Cardiac septum (tissue), 1 donor: Measurements from ENCODE around the gene PCDHGA7. TPM values are rescaled to one million over a fixed set of nuclear protein-coding genes. Genes with fewer than 3 reads are reported as not detected.
"Not testable (repeated sequence)": the region's sequence is repeated elsewhere in the genome, so short reads cannot be mapped to it uniquely, and the experiment has no call there.

ENCODE experiments used
- DNase-seq: peaks from one replicate; pipeline ENCODE4 v3.0.0-alpha.2; 2020; ENCODE audit warnings: low spot score
- intact Hi-C: fragments of 100-400 bp; cut with DNase I; formaldehyde crosslinking; loops from one replicate; pipeline ENCODE4 v1.14.0; 2022
- total RNA-seq: library from RNA; stranded (reverse); fragmentation: NEBNext Ultra II Directional; extraction: Animal tissue kit (Norgen Biotek cat#: 25700); gene quantifications from one replicate; pipeline ENCODE4 v1.2.1, GENCODE V29; 2021
- donor health status: DM: no; HTN: no; CAD: no.

PCDHGA7 gene
- total RNA-seq, 1 donor from 2014 or later, result 11.8 TPM

DNA sequence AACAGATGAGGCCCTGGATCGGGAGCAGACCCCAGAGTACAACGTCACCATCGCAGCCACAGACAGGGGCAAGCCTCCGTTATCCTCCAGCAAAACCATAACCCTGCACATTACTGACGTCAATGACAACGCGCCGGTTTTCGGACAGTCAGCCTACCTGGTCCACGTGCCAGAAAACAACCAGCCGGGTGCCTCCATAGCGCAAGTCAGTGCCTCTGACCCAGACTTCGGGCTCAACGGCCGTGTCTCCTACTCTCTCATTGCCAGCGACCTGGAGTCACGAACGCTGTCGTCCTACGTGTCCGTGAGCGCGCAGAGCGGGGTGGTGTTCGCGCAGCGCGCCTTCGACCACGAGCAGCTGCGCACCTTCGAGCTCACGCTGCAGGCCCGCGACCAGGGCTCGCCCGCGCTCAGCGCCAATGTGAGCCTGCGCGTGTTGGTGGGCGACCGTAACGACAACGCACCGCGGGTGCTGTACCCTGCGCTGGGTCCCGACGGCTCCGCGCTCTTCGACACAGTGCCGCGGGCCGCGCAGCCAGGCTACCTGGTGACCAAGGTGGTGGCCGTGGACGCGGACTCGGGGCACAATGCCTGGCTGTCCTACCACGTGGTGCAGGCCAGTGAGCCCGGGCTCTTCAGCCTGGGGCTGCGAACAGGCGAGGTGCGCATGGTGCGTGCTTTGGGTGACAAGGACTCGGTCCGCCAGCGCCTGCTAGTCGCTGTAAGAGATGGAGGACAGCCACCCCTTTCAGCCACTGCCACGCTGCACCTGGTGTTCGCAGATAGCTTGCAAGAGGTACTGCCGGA is 36.7 kb downstream of the PCDHGA7 start:
- intact Hi-C loops, result no loop called here

DNA sequence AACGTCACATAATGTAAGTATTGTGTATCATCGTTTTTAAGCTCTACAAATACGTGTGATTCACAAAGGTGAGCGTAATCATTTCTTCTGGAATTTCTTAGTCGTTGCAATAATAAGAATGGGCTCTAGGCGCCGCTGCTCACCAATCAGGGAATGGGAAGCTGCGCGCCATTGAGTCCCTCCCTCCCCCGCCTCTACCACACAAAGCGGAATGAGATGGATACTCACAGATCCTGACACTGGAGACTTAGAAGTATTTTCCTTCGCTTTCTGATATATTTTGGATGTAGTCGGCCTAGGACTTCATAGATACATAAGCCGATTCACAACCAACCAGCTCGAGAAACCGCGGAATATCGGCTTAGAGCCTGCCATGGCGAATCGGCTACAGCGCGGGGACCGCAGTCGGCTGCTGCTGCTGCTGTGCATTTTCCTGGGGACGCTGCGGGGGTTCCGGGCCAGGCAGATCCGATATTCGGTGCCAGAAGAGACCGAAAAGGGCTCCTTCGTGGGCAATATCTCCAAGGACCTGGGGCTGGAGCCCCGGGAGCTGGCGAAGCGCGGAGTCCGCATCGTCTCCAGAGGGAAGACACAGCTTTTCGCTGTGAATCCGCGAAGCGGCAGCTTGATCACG is 38.4 kb downstream of the PCDHGA7 start, which contains the start of gene PCDHGA11:
Gene PCDHGA11, plus strand, starts transcription at position 197 of the 634 bp plus-strand sequence. Its CDS starts 177 bp downstream, at position 374.
- no peak for DNase-seq
- intact Hi-C loops, result no loop called here

More for the DNA sequence above, 36.7 kb downstream of the PCDHGA7 start:
- DNase-seq, result no peak

GRCh38 chr5:141421489-141421855 is 38.9 kb downstream of the PCDHGA7 start:
- intact Hi-C loops, result no loop called here

DNA sequence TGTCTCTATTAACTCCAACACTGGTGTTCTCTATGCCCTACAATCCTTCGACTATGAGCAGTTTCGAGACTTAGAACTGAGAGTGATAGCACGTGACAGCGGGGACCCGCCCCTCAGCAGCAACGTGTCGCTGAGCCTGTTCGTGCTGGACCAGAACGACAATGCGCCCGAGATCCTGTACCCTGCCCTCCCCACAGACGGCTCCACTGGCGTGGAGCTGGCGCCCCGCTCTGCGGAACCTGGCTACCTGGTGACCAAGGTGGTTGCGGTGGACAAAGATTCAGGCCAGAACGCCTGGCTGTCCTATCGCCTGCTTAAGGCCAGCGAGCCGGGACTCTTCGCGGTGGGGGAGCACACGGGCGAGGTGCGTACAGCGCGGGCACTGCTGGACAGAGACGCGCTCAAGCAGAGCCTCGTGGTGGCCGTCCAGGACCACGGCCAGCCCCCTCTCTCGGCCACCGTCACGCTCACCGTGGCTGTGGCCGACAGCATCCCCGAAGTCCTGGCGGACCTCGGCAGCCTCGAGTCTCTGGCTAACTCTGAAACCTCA is 40.3 kb downstream of the PCDHGA7 start:
- intact Hi-C loops, result no loop called here
- DNase-seq, result no peak

More at GRCh38 chr5:141421489-141421855, 38.9 kb downstream of the PCDHGA7 start:
- DNase-seq, result no peak

DNA sequence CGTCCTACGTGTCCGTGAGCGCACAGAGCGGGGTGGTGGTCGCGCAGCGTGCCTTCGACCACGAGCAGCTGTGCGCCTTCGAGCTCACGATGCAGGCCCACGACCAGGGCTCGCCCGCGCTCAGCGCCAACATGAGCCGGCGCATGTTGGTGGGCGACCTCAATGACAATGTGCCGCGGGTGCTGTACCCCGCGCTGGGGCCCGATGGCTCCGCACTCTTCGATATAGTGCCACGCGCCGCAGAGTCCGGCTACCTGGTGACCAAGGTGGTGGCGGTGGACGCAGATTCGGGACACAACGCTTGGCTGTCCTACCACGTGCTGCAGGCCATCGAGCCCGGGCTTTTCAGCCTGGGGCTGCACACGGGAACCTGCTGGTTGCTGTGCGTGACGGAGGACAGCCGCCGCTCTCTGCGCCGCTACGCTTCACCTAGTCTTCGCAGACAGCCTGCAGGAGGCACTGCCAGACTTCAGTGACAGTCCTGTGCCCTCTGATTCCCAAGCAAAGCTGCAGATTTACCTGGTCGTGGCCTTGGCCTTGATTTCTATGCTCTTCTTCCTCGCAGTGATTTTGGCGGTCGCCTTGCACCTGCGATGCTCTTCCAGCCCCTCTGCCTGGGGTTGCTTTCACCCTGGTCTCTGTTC is 45.4 kb downstream of the PCDHGA7 start:
- DNase-seq, result no peak
- intact Hi-C loops, result no loop called here

- no peak for DNase-seq
- intact Hi-C loops, result loop anchor here (5.0 kb wide), 1 partner anchor 92 kb away; no protein-coding TSS in a partner anchor
Observed at GRCh38 chr5:141430332-141431113, 48.0 kb downstream of the PCDHGA7 start, which contains the start of gene PCDHGA12. Gene PCDHGA12 (plus strand): TSS chr5:141430507. CDS start chr5:141430760, 253 bp downstream.

- no peak for DNase-seq
- intact Hi-C loops, result loop anchor here (5.0 kb wide), 1 partner anchor 91 kb away; no protein-coding TSS in a partner anchor
Observed at GRCh38 chr5:141431286-141431685, 48.7 kb downstream of the PCDHGA7 start.

- DNase-seq, result not testable (repeated sequence)
- intact Hi-C loops, result loop anchor here (5.0 kb wide), 1 partner anchor 90 kb away; no protein-coding TSS in a partner anchor
Observed at GRCh38 chr5:141432308-141432707, 49.8 kb downstream of the PCDHGA7 start.

DNA sequence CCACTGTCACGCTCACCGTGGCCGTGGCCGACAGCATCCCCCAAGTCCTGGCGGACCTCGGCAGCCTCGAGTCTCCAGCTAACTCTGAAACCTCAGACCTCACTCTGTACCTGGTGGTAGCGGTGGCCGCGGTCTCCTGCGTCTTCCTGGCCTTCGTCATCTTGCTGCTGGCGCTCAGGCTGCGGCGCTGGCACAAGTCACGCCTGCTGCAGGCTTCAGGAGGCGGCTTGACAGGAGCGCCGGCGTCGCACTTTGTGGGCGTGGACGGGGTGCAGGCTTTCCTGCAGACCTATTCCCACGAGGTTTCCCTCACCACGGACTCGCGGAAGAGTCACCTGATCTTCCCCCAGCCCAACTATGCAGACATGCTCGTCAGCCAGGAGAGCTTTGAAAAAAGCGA is 50.2 kb downstream of the PCDHGA7 start:
- not testable (repeated sequence) for DNase-seq
- intact Hi-C loops, result loop anchor here (5.0 kb wide), 1 partner anchor 90 kb away; no protein-coding TSS in a partner anchor

GRCh38 chr5:141434006-141434405 is 51.5 kb downstream of the PCDHGA7 start:
- intact Hi-C loops, result loop anchor here (5.0 kb wide), 1 partner anchor 88 kb away; no protein-coding TSS in a partner anchor

More at GRCh38 chr5:141434006-141434405, 51.5 kb downstream of the PCDHGA7 start:
- DNase-seq, result no peak

Other genes with a start within 250 kb of the PCDHGA7 start
- gene PCDHB5, start 247.5 kb upstream of the PCDHGA7 start, total RNA-seq, result 3.2 TPM
- 0.57 TPM for gene PCDHB6, start 232.7 kb upstream of the PCDHGA7 start, total RNA-seq
- 0.67 TPM for gene PCDHB7, start 210.1 kb upstream of the PCDHGA7 start, total RNA-seq
- gene PCDHB8, start 205.0 kb upstream of the PCDHGA7 start, total RNA-seq, result 2.3 TPM
- gene PCDHB16, start 200.4 kb upstream of the PCDHGA7 start, total RNA-seq, result 2.2 TPM
- 1.3 TPM for gene PCDHB9, start 195.6 kb upstream of the PCDHGA7 start, total RNA-seq
- gene PCDHB10, start 190.4 kb upstream of the PCDHGA7 start, total RNA-seq, result 0.94 TPM
- 1.9 TPM for gene PCDHB11, start 183.1 kb upstream of the PCDHGA7 start, total RNA-seq
- 1.1 TPM for gene PCDHB12, start 174.0 kb upstream of the PCDHGA7 start, total RNA-seq
- 4.8 TPM for gene PCDHB13, start 168.8 kb upstream of the PCDHGA7 start, total RNA-seq
- gene PCDHB14, start 159.4 kb upstream of the PCDHGA7 start, total RNA-seq, result 4.4 TPM
- 9.9 TPM for gene PCDHB15, start 137.3 kb upstream of the PCDHGA7 start, total RNA-seq
- not detected for gene SLC25A2, start 78.7 kb upstream of the PCDHGA7 start, total RNA-seq
- gene TAF7, start 62.0 kb upstream of the PCDHGA7 start, total RNA-seq, result 116 TPM
- 4.6 TPM for gene PCDHGA1, start 52.2 kb upstream of the PCDHGA7 start, total RNA-seq
- gene PCDHGA2, start 44.0 kb upstream of the PCDHGA7 start, total RNA-seq, result 17.3 TPM
- gene PCDHGA3, start 38.9 kb upstream of the PCDHGA7 start, total RNA-seq, result 22.9 TPM
- gene PCDHGB1, start 32.6 kb upstream of the PCDHGA7 start, total RNA-seq, result 12.6 TPM
- 15.6 TPM for gene PCDHGA4, start 27.7 kb upstream of the PCDHGA7 start, total RNA-seq
- gene PCDHGB2, start 22.7 kb upstream of the PCDHGA7 start, total RNA-seq, result 16.2 TPM
- 9.7 TPM for gene PCDHGA5, start 18.6 kb upstream of the PCDHGA7 start, total RNA-seq
- 14.2 TPM for gene PCDHGB3, start 12.5 kb upstream of the PCDHGA7 start, total RNA-seq
- 11.5 TPM for gene PCDHGA6, start 8.9 kb upstream of the PCDHGA7 start, total RNA-seq
- gene PCDHGB4, start 5.0 kb downstream of the PCDHGA7 start, total RNA-seq, result 12.5 TPM
- gene PCDHGA8, start 9.9 kb downstream of the PCDHGA7 start, total RNA-seq, result 14.0 TPM
- gene PCDHGB5, start 15.2 kb downstream of the PCDHGA7 start, total RNA-seq, result 13.9 TPM
- gene PCDHGA9, start 20.0 kb downstream of the PCDHGA7 start, total RNA-seq, result 9.6 TPM
- 11.9 TPM for gene PCDHGB6, start 25.3 kb downstream of the PCDHGA7 start, total RNA-seq
- gene PCDHGA10, start 30.2 kb downstream of the PCDHGA7 start, total RNA-seq, result 11.0 TPM
- gene PCDHGB7, start 34.9 kb downstream of the PCDHGA7 start, total RNA-seq, result 16.4 TPM
- gene PCDHGA11, start 38.3 kb downstream of the PCDHGA7 start, total RNA-seq, result 9.6 TPM
- 10.3 TPM for gene PCDHGA12, start 47.8 kb downstream of the PCDHGA7 start, total RNA-seq
- gene PCDHGC3, start 93.2 kb downstream of the PCDHGA7 start, total RNA-seq, result 16.9 TPM
- gene PCDHGC4, start 102.3 kb downstream of the PCDHGA7 start, total RNA-seq, result 5.8 TPM
- gene PCDHGC5, start 106.3 kb downstream of the PCDHGA7 start, total RNA-seq, result 6.1 TPM
- gene DIAPH1, start 236.3 kb downstream of the PCDHGA7 start, total RNA-seq, result 77.7 TPM